BE2C (cell line): Measurements from ENCODE around the gene LACRT.

ENCODE experiments used
- DNase-seq: peaks from one replicate; pipeline ENCODE4 v3.0.0-alpha.2; 2020
- H3K27me3 ChIP-seq: fragments of 250-450 bp; sonication (Bioruptor Pico); 2 replicates; pipeline ENCODE4 v1.5.1; 2020; ENCODE audit warnings: mild to moderate bottlenecking
- H3K36me3 ChIP-seq: fragments of 250-450 bp; sonication (Bioruptor Pico); 2 replicates; pipeline ENCODE4 v1.5.1; 2020; ENCODE audit warnings: mild to moderate bottlenecking
- H3K4me1 ChIP-seq: fragments of 250-450 bp; sonication (Bioruptor Pico); 2 replicates; pipeline ENCODE4 v1.5.1; 2020
- H3K4me3 ChIP-seq: 2 replicates; pipeline ENCODE4 v1.5.1; 2011; ENCODE audit warnings: low read depth, low read length
- H3K9me3 ChIP-seq: fragments of 250-450 bp; sonication (Bioruptor Pico); 2 replicates; pipeline ENCODE4 v1.5.1; 2020
- TF ChIP-seq, protein P1 (sequence below): IDR thresholded peaks from 2 replicates; pipeline ENCODE4 v1.5.1; 2012; ENCODE audit warnings: mild to moderate bottlenecking, low read depth, low read length

The LACRT gene

DNA sequence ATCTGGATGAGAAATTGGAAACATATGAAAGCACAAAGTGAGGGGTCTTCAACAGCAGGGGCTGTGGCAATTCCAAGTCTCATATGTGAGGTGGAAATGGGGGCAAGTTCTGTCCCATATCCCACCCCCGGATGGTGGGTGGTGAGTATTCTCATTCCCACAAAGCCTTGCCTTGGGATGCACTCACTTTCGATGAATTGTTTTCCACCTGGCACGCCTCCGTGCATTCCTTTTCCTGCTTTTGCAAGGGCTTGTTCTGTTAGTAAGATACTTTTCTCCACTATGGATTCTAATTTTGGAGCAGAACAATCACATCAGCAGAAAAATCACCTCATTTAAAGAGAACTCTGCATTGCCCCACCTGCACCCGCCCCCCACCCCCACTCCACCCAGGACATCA is 3.1 kb downstream of the LACRT start:
- H3K4me3 ChIP-seq, result no peak overlapping the region
- no peaks in the 10 kb centered on the region for H3K36me3 ChIP-seq
- peaks cover 3% of the 10 kb centered on the region; the same call in 1 of the 2 replicates for H3K27me3 ChIP-seq
- H3K9me3 ChIP-seq, result no peaks in the 10 kb centered on the region
- no peak for DNase-seq
- H3K4me1 ChIP-seq, result no peaks in the 10 kb centered on the region
- TF ChIP-seq, protein P1, sequence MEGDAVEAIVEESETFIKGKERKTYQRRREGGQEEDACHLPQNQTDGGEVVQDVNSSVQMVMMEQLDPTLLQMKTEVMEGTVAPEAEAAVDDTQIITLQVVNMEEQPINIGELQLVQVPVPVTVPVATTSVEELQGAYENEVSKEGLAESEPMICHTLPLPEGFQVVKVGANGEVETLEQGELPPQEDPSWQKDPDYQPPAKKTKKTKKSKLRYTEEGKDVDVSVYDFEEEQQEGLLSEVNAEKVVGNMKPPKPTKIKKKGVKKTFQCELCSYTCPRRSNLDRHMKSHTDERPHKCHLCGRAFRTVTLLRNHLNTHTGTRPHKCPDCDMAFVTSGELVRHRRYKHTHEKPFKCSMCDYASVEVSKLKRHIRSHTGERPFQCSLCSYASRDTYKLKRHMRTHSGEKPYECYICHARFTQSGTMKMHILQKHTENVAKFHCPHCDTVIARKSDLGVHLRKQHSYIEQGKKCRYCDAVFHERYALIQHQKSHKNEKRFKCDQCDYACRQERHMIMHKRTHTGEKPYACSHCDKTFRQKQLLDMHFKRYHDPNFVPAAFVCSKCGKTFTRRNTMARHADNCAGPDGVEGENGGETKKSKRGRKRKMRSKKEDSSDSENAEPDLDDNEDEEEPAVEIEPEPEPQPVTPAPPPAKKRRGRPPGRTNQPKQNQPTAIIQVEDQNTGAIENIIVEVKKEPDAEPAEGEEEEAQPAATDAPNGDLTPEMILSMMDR, result no peak

DNA sequence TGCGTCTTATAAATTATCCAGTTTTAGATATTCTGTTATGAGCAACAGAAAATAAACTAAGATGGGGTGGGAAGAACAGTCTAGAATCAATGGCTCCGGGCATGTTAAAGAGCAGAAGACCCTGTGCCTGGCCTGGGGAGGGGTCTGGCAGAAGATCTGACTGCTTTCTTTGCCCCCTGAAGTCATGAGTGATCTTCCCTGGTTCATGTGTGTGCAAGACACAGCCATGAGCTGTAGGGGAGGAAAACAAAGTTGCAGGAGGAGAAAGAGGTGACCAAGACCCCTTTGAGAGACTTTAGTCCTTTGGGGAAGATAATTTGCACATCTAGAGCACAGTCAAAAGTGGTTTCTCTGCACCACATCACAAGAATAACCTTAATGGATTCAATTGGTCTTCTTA is 4.8 kb downstream of the LACRT start:
- H3K27me3 ChIP-seq, result peaks cover 3% of the 10 kb centered on the region; the same call in 1 of the 2 replicates
- no peaks in the 10 kb centered on the region for H3K9me3 ChIP-seq
- TF ChIP-seq, protein P1, result no peak
- H3K4me3 ChIP-seq, result no peak overlapping the region
- no peak for DNase-seq
- H3K36me3 ChIP-seq, result no peaks in the 10 kb centered on the region
- H3K4me1 ChIP-seq, result no peaks in the 10 kb centered on the region

DNA sequence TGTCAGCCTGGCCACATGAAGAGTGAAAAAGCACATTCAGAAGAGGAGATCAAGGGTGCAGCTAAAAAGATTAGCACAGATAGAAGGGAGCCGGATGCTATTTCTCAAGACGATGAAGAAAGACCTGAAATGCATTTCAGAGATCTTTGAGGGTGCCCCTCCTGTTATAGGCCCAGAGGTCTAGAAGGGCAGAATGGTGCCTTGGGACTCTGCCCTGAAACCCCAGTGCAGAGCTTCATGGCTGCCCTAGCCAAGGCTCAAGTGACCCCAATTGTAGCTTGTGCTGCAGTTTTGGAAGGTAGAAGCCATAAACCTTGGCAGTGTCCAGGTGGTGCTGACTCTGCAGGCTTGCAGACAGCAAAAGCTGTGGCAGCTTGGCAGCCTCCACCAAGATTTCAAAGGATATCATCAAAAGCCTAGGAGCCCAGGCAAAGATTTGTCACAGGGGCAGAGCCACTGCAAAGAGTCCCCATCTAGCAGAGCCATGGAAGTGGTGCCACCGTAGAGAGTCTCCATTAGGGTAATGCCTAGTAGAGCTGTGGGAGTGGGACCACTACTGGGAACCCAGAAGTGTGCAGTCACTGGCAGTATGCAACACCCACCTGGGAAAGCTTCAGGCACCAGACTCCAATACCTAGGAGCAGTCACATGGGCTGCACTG is 6.4 kb downstream of the LACRT start:
- TF ChIP-seq, protein P1, result no peak
- Histone ChIP-seq H3K27me3 (peaks cover 3% of the 10 kb centered on the region; the same call in 1 of the 2 replicates), H3K4me3 (no peak overlapping the region), H3K9me3 (no peaks in the 10 kb centered on the region), H3K36me3 (no peaks in the 10 kb centered on the region), H3K4me1 (no peaks in the 10 kb centered on the region)
- no peak for DNase-seq

DNA sequence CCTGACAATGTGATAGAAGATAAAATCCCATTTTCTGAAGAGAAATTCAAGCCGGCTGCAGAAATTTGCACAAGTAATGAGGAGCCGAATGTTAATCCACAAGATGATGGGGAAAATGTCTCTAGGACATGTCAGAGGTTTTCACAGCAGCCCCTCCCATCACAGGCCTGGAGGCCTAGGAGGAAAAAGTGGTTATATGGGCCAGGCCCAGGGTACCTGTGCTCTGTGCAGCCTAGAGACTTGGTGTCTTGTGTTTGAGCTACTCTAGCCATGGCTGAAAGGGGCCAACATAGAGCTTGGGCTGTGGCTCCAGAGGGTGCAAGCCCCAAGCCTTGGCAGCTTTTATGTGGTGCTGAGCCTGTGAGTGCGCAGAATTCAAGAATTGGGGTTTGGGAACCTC is 7.4 kb downstream of the LACRT start:
- H3K36me3 ChIP-seq, result no peaks in the 10 kb centered on the region

DNA sequence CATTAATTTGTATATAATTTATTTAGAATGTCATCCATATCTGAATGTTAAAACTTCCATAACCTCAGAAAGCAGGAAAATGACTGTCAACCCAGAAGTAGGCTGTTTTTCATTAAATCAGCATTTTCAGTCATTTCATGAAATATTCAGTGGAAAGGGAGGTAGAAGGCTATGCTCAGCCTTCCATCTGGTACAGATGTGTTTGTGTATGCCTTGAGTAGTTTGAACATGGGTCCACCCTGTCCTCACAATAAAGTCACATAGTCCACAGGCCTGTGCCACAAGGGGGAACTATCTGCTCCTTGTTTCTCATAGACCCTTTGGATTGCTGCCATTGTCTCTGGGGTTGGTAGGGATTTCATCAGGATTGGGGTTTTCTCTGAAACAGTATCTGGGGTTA is 9.1 kb downstream of the LACRT start:
- H3K9me3 ChIP-seq, result no peaks in the 10 kb centered on the region
- H3K27me3 ChIP-seq, result peaks cover 6% of the 10 kb centered on the region
- H3K36me3 ChIP-seq, result no peaks in the 10 kb centered on the region
- H3K4me3 ChIP-seq, result no peak overlapping the region
- TF ChIP-seq, protein P1, result no peak
- no peak for DNase-seq
- H3K4me1 ChIP-seq, result no peaks in the 10 kb centered on the region

More for the DNA sequence above, 7.4 kb downstream of the LACRT start:
- Histone ChIP-seq H3K4me3 (no peak overlapping the region), H3K9me3 (no peaks in the 10 kb centered on the region), H3K27me3 (no peaks in the 10 kb centered on the region), H3K4me1 (no peaks in the 10 kb centered on the region)
- TF ChIP-seq, protein P1, result no peak
- no peak for DNase-seq
